NCI-H2171 (cell line): ENCODE measurements around the gene CAMK2B.

Experiments used
- DNase-seq: peaks from one replicate; lab custom pipeline; 2025; lab: John Stamatoyannopoulos, UW

Gene CAMK2B

GRCh38 chr7:44286618-44287487 lies 38.5 kb downstream of the CAMK2B start:
- DNase-seq: peak; percentile 9

DNA sequence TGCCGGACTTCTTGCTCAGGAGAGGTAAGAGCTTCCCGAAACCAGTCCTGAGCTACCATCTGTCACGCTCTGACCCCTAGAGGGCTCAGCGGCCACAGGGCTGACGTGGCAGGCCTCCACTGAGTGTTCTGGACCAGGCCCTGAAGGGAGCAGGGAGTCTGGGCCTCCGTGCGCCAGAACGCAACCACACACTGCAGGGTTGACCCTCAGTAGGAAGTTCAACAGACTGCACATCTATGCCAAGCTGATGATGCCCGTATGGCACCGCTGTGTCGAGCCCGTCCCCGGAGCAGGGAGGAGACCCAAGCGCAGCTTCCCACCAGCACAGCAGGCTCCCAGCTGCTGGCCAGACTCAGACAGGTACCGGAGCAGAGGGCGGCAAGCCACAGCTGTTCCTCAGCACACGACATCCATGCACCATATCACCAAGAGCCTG lies 39.2 kb downstream of the CAMK2B start:
- DNase-seq: peak; percentile 38

- no peak for DNase-seq
Measured at GRCh38 chr7:44285561-44285960, 39.8 kb downstream of the CAMK2B start.

DNA sequence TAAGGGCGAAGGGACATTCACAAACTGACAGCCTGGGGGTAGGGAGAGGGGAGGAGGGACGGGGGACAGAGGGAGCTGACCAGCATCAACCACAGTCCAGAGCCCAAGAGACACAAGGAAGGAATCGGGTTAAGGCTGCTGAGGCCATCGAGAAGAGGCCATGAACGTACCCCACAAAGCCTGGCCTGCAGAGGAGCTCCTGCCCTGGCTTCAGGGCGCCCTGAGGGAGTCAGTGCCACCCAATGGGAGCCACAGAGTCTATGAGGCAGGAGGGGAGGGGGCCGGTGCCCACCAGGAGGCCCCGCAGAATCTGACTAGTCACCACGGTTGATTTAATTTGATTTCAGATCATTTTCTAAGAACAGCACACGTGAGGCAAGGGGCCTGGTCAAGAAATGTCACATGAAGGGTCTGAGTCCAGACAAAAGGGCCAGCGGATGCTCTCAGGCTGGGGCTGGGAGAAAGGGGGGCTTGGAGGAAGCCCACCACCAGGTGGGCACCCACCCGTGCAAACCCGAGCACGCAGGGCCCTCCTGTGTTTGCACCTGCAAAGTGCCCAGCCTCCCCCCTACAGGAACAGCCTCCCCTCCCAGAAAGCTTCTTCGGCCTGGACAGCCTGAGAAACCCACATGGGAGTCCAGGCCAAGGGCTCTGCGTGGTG lies 40.4 kb downstream of the CAMK2B start:
- DNase-seq: no peak

DNA sequence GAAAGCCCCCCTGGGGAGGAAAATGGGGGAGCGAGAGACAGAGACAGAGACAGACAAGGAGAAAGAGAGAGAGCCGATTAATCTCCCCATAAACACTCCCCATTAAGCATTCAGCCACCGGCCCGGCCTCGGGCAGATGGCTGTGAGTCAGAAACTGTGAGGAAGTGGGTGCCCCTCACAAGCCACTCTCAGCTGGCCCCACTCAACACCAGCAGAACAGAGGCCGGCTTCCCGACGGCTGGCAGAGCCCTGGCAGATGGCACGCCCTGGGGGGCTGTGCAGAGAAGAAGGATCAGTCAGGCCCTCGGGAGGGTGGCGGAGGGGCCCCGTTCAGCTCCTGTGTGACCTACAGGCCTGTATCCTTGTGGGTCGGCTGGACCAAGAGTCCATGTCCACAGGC lies 41.2 kb downstream of the CAMK2B start:
- peak; percentile 66 for DNase-seq

DNA sequence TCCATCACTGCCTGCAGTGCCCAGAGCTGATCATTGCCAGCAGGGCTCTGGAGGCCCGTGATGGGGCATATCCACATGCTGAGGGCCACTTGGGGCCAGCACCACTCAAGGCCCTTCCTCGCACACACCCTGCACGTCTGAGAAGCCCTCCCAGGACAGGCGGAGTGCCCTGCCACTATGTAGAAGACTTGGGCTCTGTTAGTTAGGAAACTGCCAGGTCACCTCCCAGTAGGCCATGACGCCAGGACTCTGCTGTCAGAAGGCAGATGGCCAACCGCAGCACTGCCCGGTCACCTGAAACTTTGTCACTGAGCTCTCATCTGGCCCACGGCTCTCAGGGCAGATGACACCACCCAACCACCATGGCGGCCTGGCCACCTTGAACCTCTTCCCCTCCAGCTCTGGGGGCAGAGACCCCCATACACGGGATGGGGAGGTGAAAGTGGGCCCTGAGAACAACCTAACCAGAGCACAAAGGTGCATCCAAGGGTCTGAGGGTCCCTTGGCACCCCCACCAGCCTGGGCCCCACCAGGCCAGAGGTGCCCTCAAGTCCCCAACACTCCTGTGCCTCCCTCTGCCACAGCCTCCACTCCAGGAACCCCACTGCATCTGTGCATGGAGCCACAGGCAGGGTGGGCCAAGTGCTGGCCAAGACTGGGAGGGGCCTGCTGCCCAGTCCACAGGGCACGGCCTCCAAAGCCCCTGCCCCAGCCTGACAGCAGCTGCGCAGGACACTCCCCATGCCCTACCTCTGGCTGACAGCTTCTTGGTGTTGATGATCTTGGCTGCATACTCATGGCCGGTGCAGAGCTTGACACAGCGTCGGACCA lies 41.8 kb downstream of the CAMK2B start:
- DNase-seq: no peak

DNA sequence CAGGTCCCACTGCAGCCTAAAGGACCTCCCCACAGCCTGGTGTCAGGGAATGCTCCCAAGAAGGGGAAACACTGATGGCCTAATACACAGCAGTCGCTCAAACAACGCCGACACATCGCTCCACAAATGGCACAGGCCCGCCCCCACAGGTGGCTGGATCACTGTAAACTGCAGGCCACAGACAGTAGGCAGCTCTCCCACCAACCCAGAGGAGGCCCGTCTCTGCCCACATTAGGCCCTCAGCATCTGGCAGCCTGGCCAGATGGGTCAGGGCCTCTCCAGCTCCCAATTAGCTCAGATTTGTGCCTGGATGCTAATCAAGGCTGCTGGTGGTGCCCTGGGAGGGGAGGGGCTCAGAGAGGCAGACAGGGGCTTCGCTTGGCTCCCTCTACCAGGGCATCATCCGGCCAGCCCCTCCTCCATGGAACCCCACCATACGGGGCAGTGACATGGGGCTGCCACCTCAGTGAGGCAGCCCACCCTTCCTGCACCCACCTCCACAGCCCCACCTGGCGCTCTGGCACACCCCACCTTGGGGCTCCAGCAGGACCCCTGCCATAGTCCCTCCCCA lies 42.7 kb downstream of the CAMK2B start:
- no peak for DNase-seq

- DNase-seq: no peak
Measured at GRCh38 chr7:44281811-44282600, 43.4 kb downstream of the CAMK2B start.

- DNase-seq: no peak
Measured at GRCh38 chr7:44280993-44281721, 44.2 kb downstream of the CAMK2B start.

- no peak for DNase-seq
Measured at GRCh38 chr7:44280636-44280992, 44.8 kb downstream of the CAMK2B start.

GRCh38 chr7:44279731-44280505 lies 45.5 kb downstream of the CAMK2B start:
- DNase-seq: no peak

DNA sequence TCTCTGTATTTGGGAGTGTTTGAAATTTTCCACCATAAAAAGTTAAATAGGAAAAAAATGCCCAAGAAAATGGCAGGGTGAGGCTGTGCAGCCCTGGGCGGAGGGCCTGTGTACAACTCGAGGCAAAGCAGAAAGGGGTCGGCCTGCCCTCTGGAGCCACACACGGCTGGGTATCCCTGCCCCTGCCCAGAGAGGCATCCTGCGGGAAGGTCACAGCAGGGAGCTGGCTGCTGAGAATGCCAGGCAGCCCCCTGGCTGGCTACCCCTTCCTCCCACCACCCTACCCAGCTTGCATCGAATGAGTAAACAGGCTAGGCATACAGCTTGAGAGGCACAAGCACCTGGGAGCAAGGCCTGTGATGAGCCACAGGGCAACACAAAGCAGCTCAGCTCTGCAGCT lies 46.1 kb downstream of the CAMK2B start:
- no peak for DNase-seq

DNA sequence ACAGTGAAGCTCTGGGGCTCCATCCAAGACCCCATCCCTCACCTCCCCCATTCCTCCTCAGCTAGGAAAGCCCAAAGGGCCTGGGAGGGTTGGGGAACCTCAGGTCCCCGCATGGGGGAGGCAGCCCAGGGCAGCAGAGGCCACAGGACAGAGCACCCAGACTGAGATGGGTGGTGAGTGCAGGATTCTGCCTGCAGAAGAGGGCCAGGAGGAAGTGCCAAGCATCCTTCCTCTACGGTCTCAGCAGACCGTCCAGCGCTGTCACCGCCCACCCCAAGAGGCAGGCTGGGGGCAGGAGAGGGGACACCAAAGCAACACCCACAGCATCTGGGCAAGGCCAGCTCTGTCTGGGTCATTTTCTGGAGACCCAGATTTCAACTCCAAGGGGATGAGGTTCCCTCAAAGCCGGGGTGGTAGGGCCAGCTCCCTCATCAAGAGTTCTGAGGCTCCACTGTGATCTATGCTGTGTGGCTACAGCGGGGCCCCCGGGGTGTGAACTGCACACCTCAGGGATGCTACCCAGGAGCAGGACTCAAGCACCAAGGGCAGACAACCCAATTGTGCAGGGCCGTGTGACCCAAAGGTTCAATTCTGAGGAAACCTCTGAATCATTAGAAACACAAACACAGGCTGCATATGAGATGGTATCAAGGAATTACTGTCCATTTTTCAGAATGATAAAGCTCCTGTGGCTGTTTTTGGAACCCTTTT lies 46.8 kb downstream of the CAMK2B start:
- DNase-seq: no peak

DNA sequence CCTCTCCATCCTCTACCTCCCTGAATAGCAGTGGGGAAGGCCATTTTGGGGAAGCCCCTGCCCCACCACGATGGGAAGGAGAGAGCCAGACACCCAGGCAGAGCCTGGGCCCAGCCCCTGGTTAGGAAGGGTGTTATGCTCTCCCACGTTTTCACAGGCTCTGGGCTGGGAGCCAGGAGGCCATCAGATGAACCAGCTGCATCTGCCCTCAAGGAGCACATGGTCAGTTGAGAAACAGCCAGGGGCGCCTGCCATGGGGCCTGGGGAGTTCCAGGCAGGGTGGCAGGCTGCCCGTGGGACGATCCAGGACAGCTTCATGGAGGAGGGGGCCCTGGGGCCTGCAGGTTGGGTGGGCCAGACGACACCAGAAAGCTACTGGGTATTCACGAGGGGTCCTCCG lies 47.5 kb downstream of the CAMK2B start:
- DNase-seq: no peak

DNA sequence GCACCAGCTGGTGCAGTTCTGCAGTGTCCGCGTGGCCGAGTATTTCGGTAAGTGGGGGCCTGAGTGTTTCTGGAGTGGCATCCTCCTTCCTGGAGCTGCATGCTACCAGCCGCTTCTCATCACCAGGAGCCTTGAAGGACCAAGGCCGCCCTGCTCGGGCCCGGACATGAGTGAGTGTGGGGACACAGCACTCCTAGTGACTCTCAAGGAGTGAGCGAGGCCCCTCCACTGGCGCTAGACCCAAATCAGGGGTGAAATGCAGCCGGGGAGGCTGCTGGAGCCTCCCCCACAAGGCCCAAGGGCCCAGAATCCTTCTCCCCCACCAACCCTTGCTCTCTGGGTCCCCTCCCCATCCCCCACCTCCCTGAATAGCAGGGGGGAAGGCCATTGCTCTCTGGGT lies 48.0 kb downstream of the CAMK2B start:
- no peak for DNase-seq

DNA sequence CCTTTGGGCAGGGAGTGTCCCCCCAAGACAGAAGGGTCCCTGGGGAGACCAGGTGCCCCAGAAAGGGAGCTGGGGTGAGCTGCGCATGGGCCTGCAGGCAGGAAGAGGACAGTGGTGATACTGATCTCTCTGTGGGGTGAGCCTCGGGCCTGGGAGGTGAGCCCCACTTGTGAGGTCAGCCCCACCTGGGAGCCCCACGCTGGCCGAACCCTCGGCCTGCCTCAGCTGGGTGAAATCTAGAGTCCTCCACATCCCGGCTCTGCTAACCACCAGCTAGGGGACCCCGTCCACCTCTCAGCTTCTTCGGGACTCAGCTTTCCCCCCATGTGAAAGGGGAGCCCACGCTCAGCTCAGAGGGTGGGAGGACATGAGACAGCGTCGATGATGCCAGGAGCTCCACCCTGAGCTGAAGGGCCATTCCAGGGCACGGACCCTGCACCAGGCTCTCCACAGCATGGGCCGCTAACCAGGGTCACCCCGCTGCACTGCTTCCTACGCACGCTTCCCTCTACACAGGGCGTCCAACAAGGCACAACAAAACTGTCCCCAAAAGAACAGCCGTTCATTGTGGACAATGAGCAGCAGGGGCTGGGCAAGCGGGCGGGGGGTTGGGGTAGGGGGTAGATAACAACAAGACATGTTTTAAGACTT lies 48.7 kb downstream of the CAMK2B start:
- DNase-seq: no peak

DNA sequence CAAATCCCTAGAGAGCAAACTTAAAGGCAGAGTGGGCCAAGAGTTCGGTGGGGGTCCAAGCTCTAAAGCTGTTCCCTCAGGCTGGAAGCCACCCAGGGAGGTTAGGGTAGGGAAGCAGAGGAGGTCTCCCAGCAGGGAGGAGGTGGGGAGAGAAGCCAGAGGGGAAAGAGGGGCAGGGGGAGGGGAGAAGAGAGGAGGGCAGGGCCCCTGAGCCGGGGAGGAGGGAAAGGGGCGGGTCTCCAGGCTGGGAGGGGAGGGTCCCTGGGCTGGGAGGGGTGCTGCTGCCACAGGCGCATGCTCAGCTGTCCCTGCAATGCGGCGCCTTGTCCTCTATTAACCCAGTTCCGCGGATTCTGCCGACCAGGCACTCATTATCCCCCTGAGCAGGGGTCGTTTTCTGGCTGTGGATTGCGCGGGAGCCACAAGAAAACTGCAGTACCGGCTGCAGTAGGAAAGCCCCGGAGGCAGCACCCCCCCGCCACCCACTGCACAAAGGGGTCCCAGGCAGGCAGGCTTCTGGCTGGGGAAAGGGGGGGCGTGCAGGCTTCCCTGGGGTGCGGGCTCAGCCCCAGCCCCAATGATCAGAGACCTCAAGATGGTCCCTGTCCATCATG lies 49.3 kb downstream of the CAMK2B start:
- DNase-seq: peak; percentile 33

DNA sequence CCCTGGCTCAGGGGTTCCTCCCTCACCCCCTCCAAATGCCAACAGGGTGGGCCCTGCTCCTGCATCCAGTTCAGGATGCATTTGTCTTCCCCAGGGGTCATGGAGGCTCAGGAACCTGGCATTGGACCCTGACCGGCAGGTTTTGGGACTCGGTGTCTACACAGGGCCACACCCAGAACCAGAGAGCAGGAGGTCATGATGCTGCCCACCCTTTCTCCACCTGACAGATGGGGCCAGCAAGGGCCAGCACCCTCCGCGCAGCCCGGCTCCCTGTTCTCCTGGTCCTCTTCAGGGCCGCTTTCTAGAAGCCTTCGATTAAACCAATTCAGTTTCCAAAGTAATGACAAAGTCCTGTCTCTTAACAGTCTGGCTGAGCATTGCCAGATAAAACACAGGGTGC lies 50.2 kb downstream of the CAMK2B start:
- no peak for DNase-seq

DNA sequence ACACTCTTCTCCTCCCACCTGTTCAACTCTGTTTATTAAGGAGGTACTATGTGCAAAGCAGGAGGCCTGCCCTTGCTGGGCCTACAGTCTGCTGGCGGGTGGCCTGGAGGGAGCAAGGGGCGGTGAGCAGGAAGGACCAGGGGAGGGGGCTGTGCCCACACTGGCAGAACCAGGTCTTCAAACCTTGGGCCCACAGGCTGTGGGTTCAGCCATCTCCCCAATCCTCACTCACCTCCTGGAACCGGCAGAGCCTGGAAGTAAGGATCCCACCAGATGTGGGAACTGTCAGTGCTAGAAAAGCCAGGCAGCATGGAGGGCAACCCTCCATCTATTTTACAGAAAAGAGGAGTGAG lies 50.8 kb downstream of the CAMK2B start:
- no peak for DNase-seq
